Breast epithelium (tissue), 3 donors: ENCODE data around the gene PXN.

ENCODE experiments used
- CTCF ChIP-seq, 3 donors: fragments of 450-650 bp; IDR thresholded peaks; one replicate each; pipeline ENCODE4 v1.5.1; 2016 to 2017; ENCODE audit warnings: antibody characterized with exemption in 3 of 3, mild to moderate bottlenecking in 3 of 3, moderate library complexity in 3 of 3
- POLR2A ChIP-seq: fragments of 450-650 bp; IDR thresholded peaks from one replicate; pipeline ENCODE4 v1.6.1; 2016; ENCODE audit warnings: antibody characterized with exemption, mild to moderate bottlenecking, moderate library complexity

- TF ChIP-seq CTCF (IDR thresholded peaks at IDR 0.05), result no peak
- no peak for TF ChIP-seq POLR2A
Observed at GRCh38 chr12:120252071-120252906, 13.2 kb downstream of the PXN start.
